Effector CD8-positive, alpha-beta T cell (primary cell): ENCODE results near the gene TMEM250.

ENCODE experiments used
- DNase-seq: peaks from one replicate; lab custom pipeline; 2025; lab: John Stamatoyannopoulos, UW

TMEM250 gene

GRCh38 chr9:136132512-136133050 is 13.9 kb upstream of the TMEM250 start:
- DNase-seq, result no peak

GRCh38 chr9:136131629-136132511 is 13.2 kb upstream of the TMEM250 start:
- DNase-seq, result no peak

- no peak for DNase-seq
Measured at GRCh38 chr9:136129176-136129575, 10.5 kb upstream of the TMEM250 start.

- no peak for DNase-seq
Measured at GRCh38 chr9:136128436-136128835, 9.8 kb upstream of the TMEM250 start.

GRCh38 chr9:136127313-136127712 is 8.6 kb upstream of the TMEM250 start:
- DNase-seq, result no peak

GRCh38 chr9:136124976-136125692 is 6.5 kb upstream of the TMEM250 start:
- DNase-seq, result no peak

- peak; percentile 64 for DNase-seq
Measured at GRCh38 chr9:136122425-136123383, 4.0 kb upstream of the TMEM250 start.

GRCh38 chr9:136121801-136122200 is 3.1 kb upstream of the TMEM250 start:
- DNase-seq, result no peak

- DNase-seq, result no peak
Measured at GRCh38 chr9:136120438-136120844, 1.8 kb upstream of the TMEM250 start.

- no peak for DNase-seq
Measured at GRCh38 chr9:136119883-136120393, 1.3 kb upstream of the TMEM250 start.

GRCh38 chr9:136119061-136119882 is 597 bp upstream of the TMEM250 start:
- peak; percentile 27 for DNase-seq

- DNase-seq, result no peak
Measured at GRCh38 chr9:136117916-136118319, 757 bp downstream of the TMEM250 start.

- no peak for DNase-seq
Measured at GRCh38 chr9:136117291-136117915, 1.3 kb downstream of the TMEM250 start.

GRCh38 chr9:136116360-136117098 is 2.1 kb downstream of the TMEM250 start:
- DNase-seq, result no peak

- DNase-seq, result no peak
Measured at GRCh38 chr9:136115641-136116359, 2.9 kb downstream of the TMEM250 start.

GRCh38 chr9:136115206-136115605 is 3.5 kb downstream of the TMEM250 start:
- DNase-seq, result no peak

GRCh38 chr9:136114610-136115009 is 4.1 kb downstream of the TMEM250 start:
- DNase-seq, result no peak

- DNase-seq, result no peak
Measured at GRCh38 chr9:136112541-136112940, 6.1 kb downstream of the TMEM250 start.

- no peak for DNase-seq
Measured at GRCh38 chr9:136111910-136112309, 6.8 kb downstream of the TMEM250 start.
